ENCODE results near the gene ANXA7. TPM values are rescaled to one million over a fixed set of nuclear protein-coding genes. Genes with fewer than 3 reads are reported as not detected.

The ANXA7 gene
- total and polyA plus RNA-seq, 3 donors from 2014 or later = 43.9 to 76.3 (median 64.5) TPM

- no peak for DNase-seq
- intact Hi-C loops (cut with DNase I; ENCODE audit: low total_unique reads) = no loop called here
- Histone ChIP-seq H3K27me3 (no peaks in the 10 kb centered on the region), H3K36me3 (ENCODE audit: low read depth, missing control alignments) (peaks cover 7% of the 10 kb centered on the region), H3K4me3 (no peak overlapping the region), H3K9me3 (no peaks in the 10 kb centered on the region), H3K4me1 (no peaks in the 10 kb centered on the region), H3K27ac (no peak overlapping the region)
- no peak for TF ChIP-seq POLR2A (IDR thresholded peaks at IDR 0.05)
- no peak for TF ChIP-seq CTCF (IDR thresholded peaks at IDR 0.05)
- WGBS, 2 donors = 96% methylated on average over 4 of the region's 4 CpGs
These were observed 25.6 kb downstream of the ANXA7 start for GRCh38 chr10:73388228-73388627.

- intact Hi-C loops (cut with DNase I; ENCODE audit: low total_unique reads) = no loop called here
- Histone ChIP-seq H3K27ac (no peak overlapping the region), H3K27me3 (no peaks in the 10 kb centered on the region), H3K4me3 (no peak overlapping the region), H3K9me3 (no peaks in the 10 kb centered on the region), H3K4me1 (no peaks in the 10 kb centered on the region), H3K36me3 (ENCODE audit: low read depth, missing control alignments) (peaks cover 7% of the 10 kb centered on the region)
- TF ChIP-seq CTCF (IDR thresholded peaks at IDR 0.05) (no peak), POLR2A (IDR thresholded peaks at IDR 0.05) (no peak)
- DNase-seq = no peak
- WGBS, 2 donors = 93% methylated on average over 7 of the region's 7 CpGs
These were observed 27.3 kb downstream of the ANXA7 start for GRCh38 chr10:73386583-73386982.

GRCh38 chr10:73379064-73379748 is 34.7 kb downstream of the ANXA7 start:
- Histone ChIP-seq H3K4me3 (no peak overlapping the region), H3K4me1 (no peaks in the 10 kb centered on the region), H3K27me3 (no peaks in the 10 kb centered on the region), H3K9me3 (no peaks in the 10 kb centered on the region), H3K27ac (no peak overlapping the region), H3K36me3 (ENCODE audit: low read depth, missing control alignments) (no peaks in the 10 kb centered on the region)
- no peak for TF ChIP-seq CTCF (IDR thresholded peaks at IDR 0.05)
- no peak for TF ChIP-seq POLR2A (IDR thresholded peaks at IDR 0.05)
- WGBS, 2 donors = 54 to 56% methylated on average over 1 of the region's 1 CpG
- intact Hi-C loops (cut with DNase I; ENCODE audit: low total_unique reads) = no loop called here
- DNase-seq = no peak

- no peak for TF ChIP-seq POLR2A (IDR thresholded peaks at IDR 0.05)
- no peak for TF ChIP-seq CTCF (IDR thresholded peaks at IDR 0.05)
- Histone ChIP-seq H3K9me3 (no peaks in the 10 kb centered on the region), H3K27ac (no peak overlapping the region), H3K36me3 (ENCODE audit: low read depth, missing control alignments) (no peaks in the 10 kb centered on the region), H3K27me3 (no peaks in the 10 kb centered on the region), H3K4me1 (no peaks in the 10 kb centered on the region), H3K4me3 (no peak overlapping the region)
- no peak for DNase-seq
- intact Hi-C loops (cut with DNase I; ENCODE audit: low total_unique reads) = no loop called here
- 80 to 86% methylated on average over 3 of the region's 3 CpGs for WGBS, 2 donors
These were observed 37.2 kb downstream of the ANXA7 start for GRCh38 chr10:73376679-73377078.

- DNase-seq = no peak
- no peak for TF ChIP-seq POLR2A (IDR thresholded peaks at IDR 0.05)
- TF ChIP-seq CTCF (IDR thresholded peaks at IDR 0.05) = no peak
- Histone ChIP-seq H3K27me3 (no peaks in the 10 kb centered on the region), H3K4me3 (no peak overlapping the region), H3K27ac (no peak overlapping the region), H3K9me3 (no peaks in the 10 kb centered on the region), H3K4me1 (no peaks in the 10 kb centered on the region), H3K36me3 (ENCODE audit: low read depth, missing control alignments) (no peaks in the 10 kb centered on the region)
- intact Hi-C loops (cut with DNase I; ENCODE audit: low total_unique reads) = no loop called here
- WGBS, 2 donors = 96 to 98% methylated on average over 4 of the region's 4 CpGs
These were observed 45.6 kb downstream of the ANXA7 start for GRCh38 chr10:73368238-73368637.
